ENCODE measurements around the gene TEAD2. TPM values are rescaled to one million over a fixed set of nuclear protein-coding genes. Genes with fewer than 3 reads are reported as not detected.

Gene TEAD2
- total and polyA plus RNA-seq, 9 of the 15 experiments (the other 6 are each of a cell fraction or from before 2014, with no cell fraction given), result 1.6 to 27.0 (median 13.9) TPM

DNA sequence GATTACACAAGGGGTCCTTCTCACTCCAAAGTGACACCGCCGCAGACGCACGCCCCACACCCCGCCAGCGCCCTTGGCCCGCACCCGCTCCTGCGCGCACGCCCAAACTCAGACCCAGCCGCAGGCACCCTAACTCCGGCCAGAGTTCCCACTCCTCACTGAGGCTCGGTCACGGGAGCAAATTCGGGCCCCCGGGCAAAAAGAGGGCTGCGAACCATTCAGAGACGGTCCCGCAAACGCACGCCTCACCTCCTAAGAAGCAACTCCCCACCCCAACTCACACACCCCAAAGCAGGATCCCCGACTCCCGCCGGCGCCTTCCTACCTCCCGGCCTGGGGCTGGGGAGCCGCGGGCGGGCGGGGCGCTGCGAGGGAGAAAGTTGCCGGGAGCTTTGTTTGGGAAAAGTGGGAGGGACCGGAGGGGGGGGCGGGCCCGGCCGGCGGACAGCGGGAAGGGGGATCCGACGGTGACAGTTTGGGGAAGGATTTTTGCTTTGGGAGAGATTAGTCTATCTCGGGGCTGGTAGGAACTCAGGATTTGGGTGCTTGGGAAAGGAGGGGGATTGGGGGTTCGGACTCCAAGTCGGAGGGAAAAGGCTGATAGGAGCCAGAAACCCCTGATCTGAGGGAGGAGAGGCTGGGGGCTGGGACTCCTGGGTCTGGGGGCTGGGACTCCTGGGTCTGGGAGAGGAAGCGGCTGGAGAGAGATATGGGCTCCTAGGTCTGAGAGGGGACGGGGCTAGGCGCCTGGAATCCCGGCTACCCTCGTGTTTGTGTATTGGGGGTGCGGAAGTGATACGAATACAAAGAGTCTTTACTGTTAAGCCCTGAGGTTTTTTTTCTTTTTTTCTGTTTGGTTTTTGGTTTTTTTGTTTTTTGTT lies at the start of gene TEAD2 (continued):
- TF ChIP-seq, protein P1, sequence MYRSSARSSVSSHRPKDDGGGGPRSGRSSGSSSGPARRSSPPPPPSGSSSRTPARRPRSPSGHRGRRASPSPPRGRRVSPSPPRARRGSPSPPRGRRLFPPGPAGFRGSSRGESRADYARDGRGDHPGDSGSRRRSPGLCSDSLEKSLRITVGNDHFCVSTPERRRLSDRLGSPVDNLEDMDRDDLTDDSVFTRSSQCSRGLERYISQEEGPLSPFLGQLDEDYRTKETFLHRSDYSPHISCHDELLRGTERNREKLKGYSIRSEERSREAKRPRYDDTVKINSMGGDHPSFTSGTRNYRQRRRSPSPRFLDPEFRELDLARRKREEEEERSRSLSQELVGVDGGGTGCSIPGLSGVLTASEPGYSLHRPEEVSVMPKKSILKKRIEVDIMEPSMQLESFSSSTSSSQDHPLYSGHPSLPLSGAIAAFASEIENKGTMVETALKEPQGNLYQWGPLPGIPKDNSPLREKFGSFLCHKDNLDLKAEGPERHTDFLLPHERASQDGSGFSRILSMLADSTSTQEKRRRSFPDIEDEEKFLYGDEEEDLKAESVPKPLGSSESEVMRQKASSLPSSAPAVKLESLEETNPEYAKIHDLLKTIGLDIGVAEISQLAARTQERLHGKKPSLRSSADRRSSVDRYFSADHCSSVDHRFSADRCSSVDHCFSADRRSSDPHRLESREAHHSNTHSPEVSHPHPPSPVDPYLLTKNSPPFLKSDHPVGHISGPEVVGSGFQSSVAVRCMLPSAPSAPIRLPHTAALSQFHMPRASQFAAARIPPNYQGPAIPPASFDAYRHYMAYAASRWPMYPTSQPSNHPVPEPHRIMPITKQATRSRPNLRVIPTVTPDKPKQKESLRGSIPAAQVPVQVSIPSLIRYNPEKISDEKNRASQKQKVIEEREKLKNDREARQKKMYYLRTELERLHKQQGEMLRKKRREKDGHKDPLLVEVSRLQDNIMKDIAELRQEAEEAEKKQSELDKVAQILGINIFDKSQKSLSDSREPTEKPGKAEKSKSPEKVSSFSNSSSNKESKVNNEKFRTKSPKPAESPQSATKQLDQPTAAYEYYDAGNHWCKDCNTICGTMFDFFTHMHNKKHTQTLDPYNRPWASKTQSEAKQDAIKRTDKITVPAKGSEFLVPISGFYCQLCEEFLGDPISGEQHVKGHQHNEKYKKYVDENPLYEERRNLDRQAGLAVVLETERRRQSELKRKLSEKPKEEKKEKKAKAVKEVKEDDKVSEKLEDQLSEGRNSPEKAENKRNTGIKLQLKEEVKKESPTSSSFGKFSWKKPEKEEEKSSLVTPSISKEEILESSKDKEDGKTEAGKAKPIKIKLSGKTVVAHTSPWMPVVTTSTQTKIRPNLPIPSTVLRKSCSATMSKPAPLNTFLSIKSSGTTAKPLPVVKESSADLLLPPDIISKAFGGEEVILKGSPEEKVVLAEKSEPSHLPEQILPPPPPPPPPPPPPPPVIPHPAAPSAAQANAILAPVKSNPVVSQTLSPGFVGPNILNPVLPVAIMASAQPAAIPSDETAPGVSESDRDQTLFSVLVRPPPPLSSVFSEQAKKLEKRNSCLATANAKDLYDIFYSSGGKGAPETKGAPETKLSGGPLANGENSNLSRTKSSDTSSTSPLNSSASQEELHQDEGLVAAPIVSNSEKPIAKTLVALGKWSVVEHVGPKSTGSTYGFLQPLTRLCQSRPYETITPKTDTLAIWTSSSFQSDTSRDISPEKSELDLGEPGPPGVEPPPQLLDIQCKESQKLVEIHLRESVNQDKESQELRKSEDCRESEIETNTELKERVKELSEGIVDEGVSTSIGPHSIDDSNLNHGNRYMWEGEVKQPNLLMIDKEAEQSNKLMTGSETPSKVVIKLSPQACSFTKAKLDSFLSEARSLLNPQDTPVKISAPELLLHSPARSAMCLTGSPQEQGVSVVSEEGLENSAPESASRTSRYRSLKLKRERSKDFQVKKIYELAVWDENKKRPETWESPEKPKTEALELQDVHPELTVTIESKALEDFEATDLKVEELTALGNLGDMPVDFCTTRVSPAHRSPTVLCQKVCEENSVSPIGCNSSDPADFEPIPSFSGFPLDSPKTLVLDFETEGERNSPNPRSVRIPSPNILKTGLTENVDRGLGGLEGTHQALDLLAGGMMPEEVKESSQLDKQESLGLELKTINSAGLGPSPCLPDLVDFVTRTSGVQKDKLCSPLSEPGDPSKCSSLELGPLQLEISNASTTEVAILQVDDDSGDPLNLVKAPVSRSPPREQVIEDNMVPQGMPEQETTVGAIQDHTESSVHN (IDR thresholded peaks at IDR 0.05; ENCODE audit: borderline replicate concordance in 1 of 2, low read depth in 1 of 2), result no peak
- no peak for TF ChIP-seq SMAD1 (IDR thresholded peaks at IDR 0.05; ENCODE audit: low read depth, low read length, partially characterized antibody)
- no peak; the same call in 1 of the 2 replicates for TF ChIP-seq MXI1 (IDR thresholded peaks at IDR 0.05; ENCODE audit: low read depth, low read length)
- TF ChIP-seq MCM5 (IDR thresholded peaks at IDR 0.05; ENCODE audit: low read depth), result no peak
- TF ChIP-seq, protein P2, sequence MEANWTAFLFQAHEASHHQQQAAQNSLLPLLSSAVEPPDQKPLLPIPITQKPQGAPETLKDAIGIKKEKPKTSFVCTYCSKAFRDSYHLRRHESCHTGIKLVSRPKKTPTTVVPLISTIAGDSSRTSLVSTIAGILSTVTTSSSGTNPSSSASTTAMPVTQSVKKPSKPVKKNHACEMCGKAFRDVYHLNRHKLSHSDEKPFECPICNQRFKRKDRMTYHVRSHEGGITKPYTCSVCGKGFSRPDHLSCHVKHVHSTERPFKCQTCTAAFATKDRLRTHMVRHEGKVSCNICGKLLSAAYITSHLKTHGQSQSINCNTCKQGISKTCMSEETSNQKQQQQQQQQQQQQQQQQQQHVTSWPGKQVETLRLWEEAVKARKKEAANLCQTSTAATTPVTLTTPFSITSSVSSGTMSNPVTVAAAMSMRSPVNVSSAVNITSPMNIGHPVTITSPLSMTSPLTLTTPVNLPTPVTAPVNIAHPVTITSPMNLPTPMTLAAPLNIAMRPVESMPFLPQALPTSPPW (CRISPR knock-in tag; IDR thresholded peaks at IDR 0.05), result peak; percentile 81
- TF ChIP-seq, protein P3, sequence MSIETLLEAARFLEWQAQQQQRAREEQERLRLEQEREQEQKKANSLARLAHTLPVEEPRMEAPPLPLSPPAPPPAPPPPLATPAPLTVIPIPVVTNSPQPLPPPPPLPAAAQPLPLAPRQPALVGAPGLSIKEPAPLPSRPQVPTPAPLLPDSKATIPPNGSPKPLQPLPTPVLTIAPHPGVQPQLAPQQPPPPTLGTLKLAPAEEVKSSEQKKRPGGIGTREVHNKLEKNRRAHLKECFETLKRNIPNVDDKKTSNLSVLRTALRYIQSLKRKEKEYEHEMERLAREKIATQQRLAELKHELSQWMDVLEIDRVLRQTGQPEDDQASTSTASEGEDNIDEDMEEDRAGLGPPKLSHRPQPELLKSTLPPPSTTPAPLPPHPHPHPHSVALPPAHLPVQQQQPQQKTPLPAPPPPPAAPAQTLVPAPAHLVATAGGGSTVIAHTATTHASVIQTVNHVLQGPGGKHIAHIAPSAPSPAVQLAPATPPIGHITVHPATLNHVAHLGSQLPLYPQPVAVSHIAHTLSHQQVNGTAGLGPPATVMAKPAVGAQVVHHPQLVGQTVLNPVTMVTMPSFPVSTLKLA (conservative IDR thresholded peaks at IDR 0.05), result 0 out of 4 replicates have a peak, but pooled peaks of 1 of the 2 experiments have one; percentile 50
- no peak for TF ChIP-seq NEUROD1 (IDR thresholded peaks at IDR 0.05; ENCODE audit: borderline replicate concordance, low read depth, low read length, partially characterized antibody)
- peak; percentile 28; the same call in 1 of the 2 replicates for TF ChIP-seq BHLHE40 (IDR thresholded peaks at IDR 0.05; ENCODE audit: low read length)
- TF ChIP-seq, protein P4, sequence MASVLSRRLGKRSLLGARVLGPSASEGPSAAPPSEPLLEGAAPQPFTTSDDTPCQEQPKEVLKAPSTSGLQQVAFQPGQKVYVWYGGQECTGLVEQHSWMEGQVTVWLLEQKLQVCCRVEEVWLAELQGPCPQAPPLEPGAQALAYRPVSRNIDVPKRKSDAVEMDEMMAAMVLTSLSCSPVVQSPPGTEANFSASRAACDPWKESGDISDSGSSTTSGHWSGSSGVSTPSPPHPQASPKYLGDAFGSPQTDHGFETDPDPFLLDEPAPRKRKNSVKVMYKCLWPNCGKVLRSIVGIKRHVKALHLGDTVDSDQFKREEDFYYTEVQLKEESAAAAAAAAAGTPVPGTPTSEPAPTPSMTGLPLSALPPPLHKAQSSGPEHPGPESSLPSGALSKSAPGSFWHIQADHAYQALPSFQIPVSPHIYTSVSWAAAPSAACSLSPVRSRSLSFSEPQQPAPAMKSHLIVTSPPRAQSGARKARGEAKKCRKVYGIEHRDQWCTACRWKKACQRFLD (CRISPR knock-in tag; IDR thresholded peaks at IDR 0.05), result no peak
- TF ChIP-seq ZNF197 (CRISPR knock-in tag; IDR thresholded peaks at IDR 0.05; ENCODE audit: low read depth), result no peak
- TF ChIP-seq MIER1 (IDR thresholded peaks at IDR 0.05; ENCODE audit: low read depth), result no peak
- TF ChIP-seq, protein P5, sequence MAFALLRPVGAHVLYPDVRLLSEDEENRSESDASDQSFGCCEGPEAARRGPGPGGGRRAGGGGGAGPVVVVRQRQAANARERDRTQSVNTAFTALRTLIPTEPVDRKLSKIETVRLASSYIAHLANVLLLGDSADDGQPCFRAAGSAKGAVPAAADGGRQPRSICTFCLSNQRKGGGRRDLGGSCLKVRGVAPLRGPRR (CRISPR knock-in tag; IDR thresholded peaks at IDR 0.05), result no peak

All from K562 (cell line).